GM12875 (cell line): ENCODE data around the gene ARF6.

Source experiments
- H3K4me3 ChIP-seq: one replicate; pipeline ENCODE4 v1.5.1; 2011; ENCODE audit warnings: low read depth, low read length, control low read depth
- TF ChIP-seq, protein P1 (sequence below): IDR thresholded peaks from 2 replicates; pipeline ENCODE4 v1.5.1; 2011; ENCODE audit warnings: low read depth, mild to moderate bottlenecking, control low read depth, inconsistent platforms, low read length, moderate library complexity, borderline replicate concordance; ENCODE audit not compliant: insufficient read depth

ARF6 gene

DNA sequence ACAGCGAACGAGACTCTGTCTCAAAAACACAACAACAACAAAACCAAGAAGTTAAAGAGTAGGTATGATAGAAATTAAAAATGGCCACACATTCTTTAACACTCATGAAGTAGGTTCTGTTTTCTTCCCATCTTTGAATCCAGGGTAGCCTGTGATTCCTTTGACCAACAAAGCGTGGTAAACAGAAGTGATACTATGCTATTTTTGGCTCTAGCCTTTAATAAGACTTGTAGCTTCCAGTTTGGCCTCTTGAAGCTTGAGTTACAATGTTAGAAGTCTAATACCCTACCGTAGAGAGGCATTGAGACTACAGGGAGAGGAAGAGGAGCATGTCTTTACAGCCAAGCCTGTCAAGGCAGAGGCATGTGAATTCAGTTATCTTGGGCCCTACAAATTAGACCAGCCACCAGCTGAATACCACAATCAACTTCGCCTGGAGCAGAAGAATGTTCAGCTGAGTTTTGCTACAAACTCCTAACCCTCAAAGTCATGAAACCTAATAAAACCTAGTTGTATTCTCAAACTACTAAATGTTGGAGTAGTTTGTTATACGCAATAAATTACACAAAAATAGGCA lies 35.4 kb upstream of the ARF6 start:
- TF ChIP-seq, protein P1, sequence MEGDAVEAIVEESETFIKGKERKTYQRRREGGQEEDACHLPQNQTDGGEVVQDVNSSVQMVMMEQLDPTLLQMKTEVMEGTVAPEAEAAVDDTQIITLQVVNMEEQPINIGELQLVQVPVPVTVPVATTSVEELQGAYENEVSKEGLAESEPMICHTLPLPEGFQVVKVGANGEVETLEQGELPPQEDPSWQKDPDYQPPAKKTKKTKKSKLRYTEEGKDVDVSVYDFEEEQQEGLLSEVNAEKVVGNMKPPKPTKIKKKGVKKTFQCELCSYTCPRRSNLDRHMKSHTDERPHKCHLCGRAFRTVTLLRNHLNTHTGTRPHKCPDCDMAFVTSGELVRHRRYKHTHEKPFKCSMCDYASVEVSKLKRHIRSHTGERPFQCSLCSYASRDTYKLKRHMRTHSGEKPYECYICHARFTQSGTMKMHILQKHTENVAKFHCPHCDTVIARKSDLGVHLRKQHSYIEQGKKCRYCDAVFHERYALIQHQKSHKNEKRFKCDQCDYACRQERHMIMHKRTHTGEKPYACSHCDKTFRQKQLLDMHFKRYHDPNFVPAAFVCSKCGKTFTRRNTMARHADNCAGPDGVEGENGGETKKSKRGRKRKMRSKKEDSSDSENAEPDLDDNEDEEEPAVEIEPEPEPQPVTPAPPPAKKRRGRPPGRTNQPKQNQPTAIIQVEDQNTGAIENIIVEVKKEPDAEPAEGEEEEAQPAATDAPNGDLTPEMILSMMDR: no peak
- no peak overlapping the region for H3K4me3 ChIP-seq

DNA sequence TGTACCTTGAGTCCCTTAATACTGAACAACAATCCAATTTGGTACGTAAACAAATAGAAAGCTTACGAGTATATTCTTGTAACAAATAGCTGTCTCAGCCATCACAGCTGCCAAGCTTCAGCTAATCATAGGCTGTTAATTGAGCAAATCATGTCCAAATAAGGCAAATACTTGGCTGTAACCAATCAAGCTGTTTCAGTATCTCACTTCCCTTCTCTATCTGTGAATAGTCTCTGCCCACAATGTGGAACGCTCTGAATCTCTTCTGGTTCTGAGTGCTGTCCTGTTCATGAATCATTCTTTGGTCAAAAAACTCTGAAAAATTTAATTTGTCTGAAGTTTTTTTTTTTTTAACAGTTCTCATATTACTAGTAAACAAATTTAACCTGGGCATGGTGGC lies 34.5 kb upstream of the ARF6 start:
- H3K4me3 ChIP-seq: no peak overlapping the region

DNA sequence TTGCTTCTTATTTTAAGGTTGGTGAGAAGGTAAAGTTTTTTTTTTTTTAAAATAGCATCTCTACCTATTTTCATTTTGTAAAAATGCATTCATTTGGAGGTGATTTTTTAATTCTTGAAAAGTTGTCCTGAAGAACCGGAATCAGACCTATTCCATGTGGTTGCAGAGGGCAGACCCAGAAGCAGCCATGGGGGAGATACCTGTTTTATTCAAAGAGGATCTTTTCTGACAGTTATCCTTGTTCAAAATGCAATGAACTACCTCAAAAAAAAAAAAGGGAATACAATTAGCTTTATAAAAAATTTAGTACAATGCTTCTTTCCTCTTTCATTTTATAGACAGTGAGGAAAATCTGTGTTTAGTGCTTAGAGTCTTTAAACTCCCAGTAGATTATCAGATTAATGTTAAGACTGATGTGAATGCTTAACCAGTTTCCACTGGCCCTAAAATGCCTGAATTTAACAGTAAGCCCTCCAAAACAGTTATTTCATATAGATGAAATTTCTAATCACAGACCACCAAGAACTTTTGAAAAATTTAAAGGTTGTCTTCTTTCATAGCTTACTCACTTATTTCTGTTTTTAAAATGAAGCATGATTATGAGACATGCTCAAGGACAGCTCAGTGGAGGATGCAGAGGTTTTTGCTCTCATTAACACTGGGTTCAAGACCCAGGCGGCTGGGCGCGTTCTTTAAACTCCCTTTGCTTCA lies 31.7 kb upstream of the ARF6 start:
- peak overlapping the region; percentile 82 for H3K4me3 ChIP-seq
- TF ChIP-seq, protein P1: no peak

More for the DNA sequence above, 34.5 kb upstream of the ARF6 start:
- TF ChIP-seq, protein P1: no peak

DNA sequence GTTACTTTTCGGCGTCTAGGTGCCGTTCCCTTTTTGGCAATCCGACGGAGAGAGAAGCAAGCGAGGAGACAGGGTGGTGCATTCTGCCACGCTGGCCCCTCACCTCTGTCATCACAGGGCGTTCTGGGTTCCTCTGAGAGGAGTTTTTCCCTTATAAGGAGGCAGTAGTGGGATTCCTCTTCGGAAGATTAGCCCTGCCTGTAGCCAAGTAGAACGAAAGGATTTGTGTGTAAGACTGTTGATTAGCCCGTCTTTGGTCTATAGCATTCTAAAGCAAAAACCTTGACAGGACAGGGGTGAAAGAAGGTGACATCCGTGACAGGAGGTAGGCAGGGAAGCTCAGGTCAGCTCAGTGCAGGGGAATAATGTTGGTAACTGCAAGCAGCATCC lies 31.2 kb upstream of the ARF6 start:
- TF ChIP-seq, protein P1: no peak
- peak overlapping the region; percentile 82 for H3K4me3 ChIP-seq

DNA sequence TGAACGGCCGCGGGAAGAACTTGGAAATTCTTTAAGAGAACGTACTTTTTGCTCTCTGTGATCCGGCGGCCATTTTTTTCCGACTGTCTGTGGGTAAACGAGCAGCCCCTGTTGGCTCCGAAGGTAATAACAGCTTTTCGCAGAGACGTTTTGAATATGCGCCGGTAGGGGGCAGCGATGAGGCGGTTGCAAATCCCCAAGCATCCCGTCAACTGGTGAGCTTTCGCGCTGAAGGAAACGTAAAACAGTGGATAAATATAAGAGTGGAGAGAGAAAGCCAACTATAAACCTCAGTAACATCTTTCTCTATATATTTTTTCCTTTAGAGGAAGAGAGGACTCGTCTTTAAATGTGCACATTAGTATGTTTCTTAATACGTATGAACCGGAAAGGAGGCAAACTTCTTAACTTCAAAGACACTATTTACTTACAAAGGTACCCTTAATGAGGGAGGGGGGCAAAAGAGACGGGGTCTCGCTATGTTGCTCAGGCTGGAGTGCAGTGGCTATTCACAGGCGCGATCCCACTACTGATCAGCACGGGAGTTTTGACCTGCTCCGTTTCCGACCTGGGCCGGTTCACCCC lies 30.7 kb upstream of the ARF6 start:
- peak overlapping the region; percentile 82 for H3K4me3 ChIP-seq
- TF ChIP-seq, protein P1: peak; percentile 100

DNA sequence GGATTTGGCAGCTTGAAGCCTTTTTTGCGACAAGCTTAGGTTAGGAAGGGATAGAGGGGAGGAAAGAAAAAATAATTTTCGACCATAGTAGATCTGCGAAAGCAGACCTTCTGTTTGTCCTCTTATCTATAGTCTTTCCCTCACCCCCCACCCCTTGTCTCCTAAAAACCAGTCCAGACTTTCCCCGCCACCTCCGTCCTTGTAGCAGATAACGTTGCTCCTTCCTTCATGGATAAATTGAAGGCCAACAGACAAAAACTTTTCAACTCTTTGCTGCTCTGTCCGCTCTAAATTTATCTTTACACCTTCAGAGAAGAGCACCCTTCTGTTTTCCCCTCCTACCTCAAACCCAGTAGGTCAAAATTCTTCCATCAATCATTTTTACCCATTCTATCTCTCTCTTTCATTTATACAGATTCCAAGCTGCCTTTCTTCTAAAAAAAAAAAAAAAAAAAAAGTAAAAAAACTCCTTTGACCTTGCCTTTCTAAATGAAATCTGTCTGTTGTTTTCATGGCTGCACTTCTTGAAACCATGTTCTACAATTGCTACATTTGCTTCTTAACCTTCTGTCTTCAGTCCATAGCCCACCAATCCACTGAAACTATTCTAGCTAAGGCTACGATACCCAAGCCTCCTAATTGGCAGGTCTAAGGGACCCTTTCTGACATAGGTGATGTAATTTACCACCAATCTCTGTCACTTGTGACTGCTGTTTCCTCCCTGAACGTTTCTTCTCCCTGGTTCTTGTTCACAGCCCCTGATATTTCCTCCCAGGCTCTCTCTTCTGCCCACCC lies 29.2 kb upstream of the ARF6 start:
- H3K4me3 ChIP-seq: peak overlapping the region; percentile 82
- TF ChIP-seq, protein P1: no peak
